ENCODE results near the gene TMBIM4.

Gene TMBIM4

GRCh38 chr12:66154776-66155175, 15.0 kb downstream of the TMBIM4 start:
- DNase-seq (ENCODE audit: low read depth): no peak
- TF ChIP-seq CTCF (IDR thresholded peaks at IDR 0.05; ENCODE audit: insufficient read depth, low read depth, low read length, missing control alignments): no peak
- H3K4me3 ChIP-seq (ENCODE audit: low read length): no peak overlapping the region

- peak; percentile 23 for DNase-seq (ENCODE audit: low read depth)
- H3K4me3 ChIP-seq (ENCODE audit: low read length): no peak overlapping the region
- no peak for TF ChIP-seq CTCF (IDR thresholded peaks at IDR 0.05; ENCODE audit: insufficient read depth, low read depth, low read length, missing control alignments)
Observed at GRCh38 chr12:66152732-66153131, 17.1 kb downstream of the TMBIM4 start.

- TF ChIP-seq CTCF (IDR thresholded peaks at IDR 0.05; ENCODE audit: insufficient read depth, low read depth, low read length, missing control alignments): peak; percentile 25
- no peak overlapping the region for H3K4me3 ChIP-seq (ENCODE audit: low read length)
- DNase-seq (ENCODE audit: low read depth): peak; percentile 12
Observed at GRCh38 chr12:66149702-66150398, 19.9 kb downstream of the TMBIM4 start.

- no peak overlapping the region for H3K4me3 ChIP-seq (ENCODE audit: low read length)
- peak; percentile 86 for DNase-seq (ENCODE audit: low read depth)
- peak; percentile 79 for TF ChIP-seq CTCF (IDR thresholded peaks at IDR 0.05; ENCODE audit: insufficient read depth, low read depth, low read length, missing control alignments)
Observed at GRCh38 chr12:66144791-66145754, 24.7 kb downstream of the TMBIM4 start.

- DNase-seq (ENCODE audit: low read depth): no peak
Observed at GRCh38 chr12:66143868-66144267, 25.9 kb downstream of the TMBIM4 start.

GRCh38 chr12:66142826-66143225, 27.0 kb downstream of the TMBIM4 start:
- no peak for DNase-seq (ENCODE audit: low read depth)
- H3K4me3 ChIP-seq (ENCODE audit: low read length): no peak overlapping the region
- TF ChIP-seq CTCF (IDR thresholded peaks at IDR 0.05; ENCODE audit: insufficient read depth, low read depth, low read length, missing control alignments): no peak

More at GRCh38 chr12:66143868-66144267, 25.9 kb downstream of the TMBIM4 start:
- H3K4me3 ChIP-seq (ENCODE audit: low read length): no peak overlapping the region
- no peak for TF ChIP-seq CTCF (IDR thresholded peaks at IDR 0.05; ENCODE audit: insufficient read depth, low read depth, low read length, missing control alignments)
